RWPE2 (cell line): ENCODE results near the gene FXYD6.
A peak's percentile ranks its signal among the peaks of the same experiment; 100 is the strongest.

ENCODE experiments used
- ATAC-seq: fragments of 200-7000 bp; cut with Tn5 transposase; 3 replicates; pipeline ENCODE4 v1.9.1; 2021; ENCODE audit warnings: low read depth
- DNase-seq: peaks from one replicate; pipeline ENCODE4 v3.0.0-alpha.2; 2020; ENCODE audit warnings: low spot score
- H3K27ac ChIP-seq: fragments of 450-650 bp; 2 replicates; pipeline ENCODE4 v1.5.1; 2017; ENCODE audit warnings: mild to moderate bottlenecking; ENCODE audit not compliant: poor library complexity, severe bottlenecking
- H3K27me3 ChIP-seq: fragments of 250-450 bp; sonication (Bioruptor Pico); 2 replicates; pipeline ENCODE4 v1.5.1; 2021; ENCODE audit warnings: mild to moderate bottlenecking, moderate library complexity; ENCODE audit not compliant: insufficient read depth, poor library complexity, severe bottlenecking
- H3K36me3 ChIP-seq: fragments of 250-450 bp; sonication (Bioruptor Pico); 2 replicates; pipeline ENCODE4 v1.5.1; 2020; ENCODE audit warnings: low read depth, mild to moderate bottlenecking, moderate library complexity
- H3K4me1 ChIP-seq: fragments of 250-450 bp; sonication (Bioruptor Pico); 2 replicates; pipeline ENCODE4 v1.5.1; 2021; ENCODE audit warnings: mild to moderate bottlenecking, moderate library complexity; ENCODE audit not compliant: insufficient read depth, poor library complexity, severe bottlenecking
- H3K4me3 ChIP-seq: fragments of 250-450 bp; sonication (Bioruptor Pico); 2 replicates; pipeline ENCODE4 v1.5.1; 2021; ENCODE audit warnings: mild to moderate bottlenecking, moderate library complexity; ENCODE audit not compliant: severe bottlenecking
- H3K9me3 ChIP-seq: fragments of 250-450 bp; sonication (Bioruptor Pico); 2 replicates; pipeline ENCODE4 v1.5.1; 2021; ENCODE audit warnings: mild to moderate bottlenecking, moderate library complexity; ENCODE audit not compliant: severe bottlenecking
- TF ChIP-seq, protein P1 (sequence below): fragments of 450-650 bp; IDR thresholded peaks from one replicate; pipeline ENCODE4 v1.5.1; 2017; ENCODE audit warnings: mild to moderate bottlenecking, moderate library complexity; ENCODE audit not compliant: poor library complexity, severe bottlenecking

FXYD6 gene

DNA sequence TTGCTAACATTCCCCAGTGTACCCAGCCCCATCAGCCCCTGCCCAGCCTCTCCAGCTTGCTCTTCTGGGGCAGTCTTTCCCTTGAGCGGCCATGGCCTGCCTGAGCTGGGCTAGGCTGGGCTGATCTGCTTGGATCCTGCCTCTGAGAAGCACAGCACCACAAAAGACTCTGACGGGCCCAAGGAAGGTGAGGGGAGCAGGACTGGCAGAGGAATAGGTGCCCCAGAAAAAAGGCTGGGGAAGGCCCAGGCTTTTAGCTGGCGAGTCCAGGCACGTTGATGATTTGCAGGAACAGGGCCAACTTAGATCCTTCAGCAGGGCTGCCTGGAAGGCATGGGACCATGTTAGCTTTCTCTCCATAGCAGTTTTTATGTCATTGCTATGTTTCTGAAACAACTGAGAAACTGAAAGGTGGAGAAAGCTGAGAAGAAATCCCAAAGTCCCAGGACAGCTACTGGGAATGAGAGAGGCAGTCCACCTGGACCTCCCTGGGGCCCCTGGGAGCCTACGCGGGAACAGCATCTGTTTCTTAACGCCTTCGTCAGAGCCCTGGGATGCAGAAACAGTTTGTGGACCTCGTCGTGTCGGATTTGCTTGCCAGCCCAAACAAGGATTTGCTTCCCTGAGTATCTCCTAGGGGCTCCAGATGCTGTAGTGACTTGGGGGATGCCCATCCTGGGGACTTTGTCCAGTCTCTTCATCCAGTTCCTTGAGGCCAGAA, 24.4 kb upstream of the FXYD6 start:
- Histone ChIP-seq H3K36me3 (no peaks in the 10 kb centered on the region), H3K4me1 (no peaks in the 10 kb centered on the region), H3K27me3 (no peaks in the 10 kb centered on the region), H3K9me3 (no peaks in the 10 kb centered on the region), H3K27ac (no peak overlapping the region), H3K4me3 (no peak overlapping the region)
- peak; percentile 31 for DNase-seq
- TF ChIP-seq, protein P1, sequence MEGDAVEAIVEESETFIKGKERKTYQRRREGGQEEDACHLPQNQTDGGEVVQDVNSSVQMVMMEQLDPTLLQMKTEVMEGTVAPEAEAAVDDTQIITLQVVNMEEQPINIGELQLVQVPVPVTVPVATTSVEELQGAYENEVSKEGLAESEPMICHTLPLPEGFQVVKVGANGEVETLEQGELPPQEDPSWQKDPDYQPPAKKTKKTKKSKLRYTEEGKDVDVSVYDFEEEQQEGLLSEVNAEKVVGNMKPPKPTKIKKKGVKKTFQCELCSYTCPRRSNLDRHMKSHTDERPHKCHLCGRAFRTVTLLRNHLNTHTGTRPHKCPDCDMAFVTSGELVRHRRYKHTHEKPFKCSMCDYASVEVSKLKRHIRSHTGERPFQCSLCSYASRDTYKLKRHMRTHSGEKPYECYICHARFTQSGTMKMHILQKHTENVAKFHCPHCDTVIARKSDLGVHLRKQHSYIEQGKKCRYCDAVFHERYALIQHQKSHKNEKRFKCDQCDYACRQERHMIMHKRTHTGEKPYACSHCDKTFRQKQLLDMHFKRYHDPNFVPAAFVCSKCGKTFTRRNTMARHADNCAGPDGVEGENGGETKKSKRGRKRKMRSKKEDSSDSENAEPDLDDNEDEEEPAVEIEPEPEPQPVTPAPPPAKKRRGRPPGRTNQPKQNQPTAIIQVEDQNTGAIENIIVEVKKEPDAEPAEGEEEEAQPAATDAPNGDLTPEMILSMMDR, result no peak
- peak; percentile 51; the same call in 1 of the 3 replicates for ATAC-seq

- Histone ChIP-seq H3K9me3 (no peaks in the 10 kb centered on the region), H3K4me1 (no peaks in the 10 kb centered on the region), H3K36me3 (no peaks in the 10 kb centered on the region), H3K27me3 (peaks cover 3% of the 10 kb centered on the region), H3K4me3 (no peak overlapping the region), H3K27ac (no peak overlapping the region)
- TF ChIP-seq, protein P1, result no peak
- no peak for ATAC-seq
- peak; percentile 16 for DNase-seq
These were observed 23.7 kb upstream of the FXYD6 start for GRCh38 chr11:117900121-117900648.

DNA sequence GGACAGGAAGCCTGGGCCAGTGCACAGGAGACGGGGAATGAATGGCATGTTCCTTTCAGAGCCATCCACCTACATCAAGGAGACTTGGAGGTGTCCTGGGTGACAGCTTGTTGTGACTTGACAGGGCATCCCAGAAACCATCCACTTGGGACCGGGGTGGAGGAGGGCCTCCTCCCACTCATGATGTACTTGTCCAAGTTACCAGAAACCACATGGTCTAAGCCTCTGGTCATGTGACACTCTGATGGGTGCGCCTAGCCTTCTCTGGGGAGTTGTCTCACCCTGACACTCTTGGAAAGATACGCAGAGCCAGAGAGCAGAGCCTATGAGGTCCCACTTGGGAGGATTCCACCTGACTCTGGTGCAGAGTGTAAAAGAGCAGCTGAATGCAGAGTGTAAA, 21.6 kb upstream of the FXYD6 start:
- no peaks in the 10 kb centered on the region for H3K4me1 ChIP-seq
- TF ChIP-seq, protein P1, result no peak
- no peak for ATAC-seq
- no peak overlapping the region for H3K4me3 ChIP-seq
- no peaks in the 10 kb centered on the region for H3K9me3 ChIP-seq
- peak; percentile 11 for DNase-seq
- no peak overlapping the region for H3K27ac ChIP-seq
- H3K27me3 ChIP-seq, result peaks cover 13% of the 10 kb centered on the region
- H3K36me3 ChIP-seq, result no peaks in the 10 kb centered on the region

GRCh38 chr11:117892651-117893050, 16.2 kb upstream of the FXYD6 start:
- peaks cover 13% of the 10 kb centered on the region for H3K27me3 ChIP-seq
- H3K4me1 ChIP-seq, result no peaks in the 10 kb centered on the region
- no peak for ATAC-seq
- H3K9me3 ChIP-seq, result no peaks in the 10 kb centered on the region
- H3K36me3 ChIP-seq, result no peaks in the 10 kb centered on the region
- no peak for DNase-seq
- H3K4me3 ChIP-seq, result no peak overlapping the region
- no peak overlapping the region for H3K27ac ChIP-seq
- TF ChIP-seq, protein P1, result no peak

- DNase-seq (no peak), ATAC-seq (no peak)
- TF ChIP-seq, protein P1, result no peak
- no peak overlapping the region for H3K4me3 ChIP-seq
- no peak overlapping the region for H3K27ac ChIP-seq
- H3K4me1 ChIP-seq, result no peaks in the 10 kb centered on the region
- no peaks in the 10 kb centered on the region for H3K9me3 ChIP-seq
- H3K36me3 ChIP-seq, result no peaks in the 10 kb centered on the region
- peaks cover 13% of the 10 kb centered on the region for H3K27me3 ChIP-seq
These were observed 14.9 kb upstream of the FXYD6 start for GRCh38 chr11:117891362-117891761.
